Fibroblast of lung (primary cell): ENCODE measurements around the gene PCDHGA4.

Experiments used
- EZH2 ChIP-seq: IDR thresholded peaks from 2 replicates; pipeline ENCODE4 v1.5.1; 2012; ENCODE audit warnings: low read length, control low read depth, mild to moderate bottlenecking; ENCODE audit errors: missing control alignments
- TF ChIP-seq, protein P1 (sequence below), 2 donors: IDR thresholded peaks in 1 of 2; conservative IDR thresholded peaks in 1 of 2; 1 replicate in 1 of 2; 2 replicates in 1 of 2; pipeline ENCODE4 v1.5.1; 2011 to 2012; ENCODE audit warnings: low read length in 2 of 2, control low read depth in 1 of 2, inconsistent platforms in 1 of 2, low read depth in 1 of 2, mild to moderate bottlenecking in 1 of 2

DNA sequence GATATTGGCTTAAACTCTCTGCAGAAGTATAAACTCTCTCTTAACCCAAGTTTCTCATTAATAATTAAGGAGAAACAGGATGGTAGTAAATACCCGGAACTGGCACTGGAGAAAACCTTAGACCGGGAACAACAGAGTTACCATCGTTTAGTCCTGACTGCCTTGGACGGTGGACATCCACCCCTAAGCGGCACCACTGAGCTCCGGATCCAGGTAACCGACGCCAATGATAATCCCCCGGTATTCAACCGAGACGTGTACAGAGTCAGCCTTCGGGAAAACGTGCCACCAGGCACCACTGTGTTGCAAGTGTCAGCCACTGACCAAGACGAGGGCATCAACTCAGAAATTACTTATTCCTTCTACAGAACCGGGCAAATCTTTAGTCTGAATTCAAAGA lies 43.8 kb downstream of the PCDHGA4 start:
- TF ChIP-seq, protein P1, sequence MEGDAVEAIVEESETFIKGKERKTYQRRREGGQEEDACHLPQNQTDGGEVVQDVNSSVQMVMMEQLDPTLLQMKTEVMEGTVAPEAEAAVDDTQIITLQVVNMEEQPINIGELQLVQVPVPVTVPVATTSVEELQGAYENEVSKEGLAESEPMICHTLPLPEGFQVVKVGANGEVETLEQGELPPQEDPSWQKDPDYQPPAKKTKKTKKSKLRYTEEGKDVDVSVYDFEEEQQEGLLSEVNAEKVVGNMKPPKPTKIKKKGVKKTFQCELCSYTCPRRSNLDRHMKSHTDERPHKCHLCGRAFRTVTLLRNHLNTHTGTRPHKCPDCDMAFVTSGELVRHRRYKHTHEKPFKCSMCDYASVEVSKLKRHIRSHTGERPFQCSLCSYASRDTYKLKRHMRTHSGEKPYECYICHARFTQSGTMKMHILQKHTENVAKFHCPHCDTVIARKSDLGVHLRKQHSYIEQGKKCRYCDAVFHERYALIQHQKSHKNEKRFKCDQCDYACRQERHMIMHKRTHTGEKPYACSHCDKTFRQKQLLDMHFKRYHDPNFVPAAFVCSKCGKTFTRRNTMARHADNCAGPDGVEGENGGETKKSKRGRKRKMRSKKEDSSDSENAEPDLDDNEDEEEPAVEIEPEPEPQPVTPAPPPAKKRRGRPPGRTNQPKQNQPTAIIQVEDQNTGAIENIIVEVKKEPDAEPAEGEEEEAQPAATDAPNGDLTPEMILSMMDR (conservative IDR thresholded peaks at IDR 0.05 in 1 of 2, IDR thresholded peaks at IDR 0.05 in 1 of 2; ENCODE audit: low read depth in 1 of 2, low read length in 2 of 2): no peak
- TF ChIP-seq EZH2: no peak
